Epithelial cell of proximal tubule (primary cell): ENCODE measurements around the gene KRT36. TPM values are rescaled to one million over a fixed set of nuclear protein-coding genes. Genes with fewer than 3 reads are reported as not detected.

Source experiments
- DNase-seq: peaks from one replicate; pipeline ENCODE4 v3.0.0-alpha.2; 2011; ENCODE audit warnings: low read depth
- H3K4me3 ChIP-seq: 2 replicates; pipeline ENCODE4 v1.5.1; 2011; ENCODE audit warnings: low read depth, mild to moderate bottlenecking, low read length
- total RNA-seq: library from RNA; depleted of rRNA; stranded (reverse); fragments of >200 nt; gene quantifications from 2 replicates; pipeline ENCODE4 v1.2.3, GENCODE V29; 2015
- TF ChIP-seq, protein P1 (sequence below): conservative IDR thresholded peaks from 2 replicates; pipeline ENCODE4 v1.5.1; 2012; ENCODE audit warnings: low read depth, mild to moderate bottlenecking, low read length

The KRT36 gene
- total RNA-seq, 1 donor from 2014 or later = not detected

DNA sequence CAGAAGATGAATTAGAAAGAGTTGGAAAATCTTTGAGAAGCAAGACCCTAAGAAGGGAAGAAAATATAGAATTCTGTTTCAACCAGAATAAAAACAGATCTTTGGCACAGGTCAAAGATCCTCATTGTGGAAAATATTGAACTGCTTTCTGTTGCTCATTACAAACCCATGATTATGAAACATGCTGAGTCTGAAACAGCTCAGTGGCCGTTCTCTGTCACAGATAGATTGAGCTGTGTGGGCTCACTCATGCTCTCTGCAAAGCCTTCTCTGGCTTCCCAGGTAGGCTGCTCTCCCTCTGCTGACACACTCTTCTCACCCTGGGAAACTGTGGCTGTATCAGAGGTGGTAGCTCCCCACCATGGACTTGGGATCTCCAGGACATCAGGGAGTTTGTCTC is 45.5 kb downstream of the KRT36 start:
- no peak for DNase-seq
- no peak overlapping the region for H3K4me3 ChIP-seq
- TF ChIP-seq, protein P1, sequence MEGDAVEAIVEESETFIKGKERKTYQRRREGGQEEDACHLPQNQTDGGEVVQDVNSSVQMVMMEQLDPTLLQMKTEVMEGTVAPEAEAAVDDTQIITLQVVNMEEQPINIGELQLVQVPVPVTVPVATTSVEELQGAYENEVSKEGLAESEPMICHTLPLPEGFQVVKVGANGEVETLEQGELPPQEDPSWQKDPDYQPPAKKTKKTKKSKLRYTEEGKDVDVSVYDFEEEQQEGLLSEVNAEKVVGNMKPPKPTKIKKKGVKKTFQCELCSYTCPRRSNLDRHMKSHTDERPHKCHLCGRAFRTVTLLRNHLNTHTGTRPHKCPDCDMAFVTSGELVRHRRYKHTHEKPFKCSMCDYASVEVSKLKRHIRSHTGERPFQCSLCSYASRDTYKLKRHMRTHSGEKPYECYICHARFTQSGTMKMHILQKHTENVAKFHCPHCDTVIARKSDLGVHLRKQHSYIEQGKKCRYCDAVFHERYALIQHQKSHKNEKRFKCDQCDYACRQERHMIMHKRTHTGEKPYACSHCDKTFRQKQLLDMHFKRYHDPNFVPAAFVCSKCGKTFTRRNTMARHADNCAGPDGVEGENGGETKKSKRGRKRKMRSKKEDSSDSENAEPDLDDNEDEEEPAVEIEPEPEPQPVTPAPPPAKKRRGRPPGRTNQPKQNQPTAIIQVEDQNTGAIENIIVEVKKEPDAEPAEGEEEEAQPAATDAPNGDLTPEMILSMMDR = no peak

DNA sequence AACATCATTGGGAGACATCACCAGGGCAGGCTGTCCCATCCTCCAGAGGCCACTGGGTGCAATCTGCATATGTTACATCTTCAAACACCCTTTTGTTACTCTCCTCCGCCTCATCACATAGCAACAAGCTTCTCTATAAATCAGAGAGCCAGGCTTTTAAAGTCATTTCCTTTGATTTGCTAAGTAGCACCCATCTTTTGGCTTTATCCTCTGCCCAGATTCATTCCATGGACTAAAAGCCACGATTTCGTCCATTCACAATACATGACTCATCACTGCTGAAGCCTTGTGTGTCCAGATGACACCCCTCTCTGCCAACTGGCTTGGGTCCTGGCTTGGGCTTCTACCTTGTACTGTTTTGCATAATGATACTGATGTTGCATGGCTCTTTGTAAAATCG is 47.0 kb downstream of the KRT36 start:
- TF ChIP-seq, protein P1 = no peak
- no peak for DNase-seq
- H3K4me3 ChIP-seq = no peak overlapping the region

- TF ChIP-seq, protein P1 = no peak
- no peak within 1 kb of the TSS for H3K4me3 ChIP-seq
- DNase-seq = no peak
These were observed 49.1 kb downstream of the KRT36 start, which contains the start of gene KRT38 for GRCh38 chr17:41440531-41441033. TSS of gene KRT38 (minus strand) at chr17:41440983. CDS start at chr17:41440921, 62 bp downstream.

DNA sequence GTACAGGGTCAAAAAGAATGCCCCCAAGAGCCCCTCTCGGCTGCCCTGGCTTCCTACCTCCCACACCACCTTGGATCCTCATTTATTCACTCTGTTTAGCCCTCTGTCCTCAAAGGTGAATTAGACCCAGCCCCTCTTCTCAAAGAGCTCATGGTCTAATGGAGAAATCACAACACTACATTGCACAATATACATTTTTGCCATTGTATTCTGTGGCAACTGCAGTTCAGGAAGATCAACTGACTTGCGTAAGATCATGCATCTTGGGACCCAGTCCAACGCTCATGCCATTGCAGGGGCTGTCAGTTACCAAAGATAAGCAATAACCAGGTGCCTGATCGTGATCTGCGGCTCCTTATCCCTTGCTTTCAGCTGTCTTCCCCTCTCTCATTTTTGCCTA is 50.3 kb downstream of the KRT36 start:
- no peak overlapping the region for H3K4me3 ChIP-seq
- TF ChIP-seq, protein P1 = no peak
- DNase-seq = no peak

DNA sequence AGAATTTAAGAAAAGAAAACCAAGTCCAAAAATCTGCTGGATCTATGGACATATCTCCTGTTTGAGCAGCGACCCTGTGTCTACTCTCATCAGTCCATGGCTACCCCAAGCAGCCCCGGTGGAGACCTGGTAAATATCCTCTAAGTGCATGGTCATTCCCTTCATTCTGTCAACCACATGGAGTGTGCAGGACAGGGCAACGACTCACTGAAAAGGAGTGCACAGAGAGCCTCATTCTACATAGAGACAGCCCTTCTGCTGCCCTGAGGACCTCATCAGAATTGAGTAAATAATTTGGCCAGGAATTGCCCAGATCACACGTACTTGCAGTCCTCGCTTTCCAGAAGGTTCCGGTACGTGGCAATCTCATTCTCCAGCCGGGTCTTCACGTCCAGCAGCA is 51.9 kb downstream of the KRT36 start:
- TF ChIP-seq, protein P1 = no peak
- no peak overlapping the region for H3K4me3 ChIP-seq
- no peak for DNase-seq

GRCh38 chr17:41437254-41437653 is 52.5 kb downstream of the KRT36 start:
- DNase-seq = no peak
- TF ChIP-seq, protein P1 = no peak
- H3K4me3 ChIP-seq = no peak overlapping the region

Other genes with a start within 250 kb of the KRT36 start
- gene KRTAP9-4, start 240.2 kb downstream of the KRT36 start, total RNA-seq = not detected in 2 replicates
- not detected in 2 replicates for gene KRTAP9-9, start 234.5 kb downstream of the KRT36 start, total RNA-seq
- not detected in 2 replicates for gene KRTAP9-6, start 224.5 kb downstream of the KRT36 start, total RNA-seq
- gene KRTAP9-7, start 214.2 kb downstream of the KRT36 start, total RNA-seq = not detected in 2 replicates
- not detected in 2 replicates for gene KRTAP29-1, start 187.1 kb downstream of the KRT36 start, total RNA-seq
- not detected in 2 replicates for gene KRTAP16-1, start 180.6 kb downstream of the KRT36 start, total RNA-seq
- not detected in 2 replicates for gene KRTAP17-1, start 174.2 kb downstream of the KRT36 start, total RNA-seq
- gene KRT33A, start 139.1 kb downstream of the KRT36 start, total RNA-seq = not detected in 2 replicates
- gene KRT33B, start 120.1 kb downstream of the KRT36 start, total RNA-seq = 0.29 TPM in 2 replicates
- gene KRT34, start 107.6 kb downstream of the KRT36 start, total RNA-seq = 4.2 and 15.1 TPM in 2 replicates
- not detected in 2 replicates for gene KRT31, start 92.3 kb downstream of the KRT36 start, total RNA-seq
- not detected in 2 replicates for gene KRT37, start 65.3 kb downstream of the KRT36 start, total RNA-seq
- not detected in 2 replicates for gene KRT38, start 48.9 kb downstream of the KRT36 start, total RNA-seq
- gene KRT32, start 22.5 kb downstream of the KRT36 start, total RNA-seq = not detected in 2 replicates
- gene KRT35, start 8.8 kb downstream of the KRT36 start, total RNA-seq = not detected in 2 replicates
- gene KRT13, start 15.7 kb upstream of the KRT36 start, total RNA-seq = 1.0 and 2.0 TPM in 2 replicates
- 4.6 and 15.6 TPM in 2 replicates for gene KRT15, start 29.0 kb upstream of the KRT36 start, total RNA-seq
- 1,090 and 2,137 TPM in 2 replicates for gene KRT19, start 38.4 kb upstream of the KRT36 start, total RNA-seq
- gene KRT9, start 82.1 kb upstream of the KRT36 start, total RNA-seq = not detected in 2 replicates
- gene KRT14, start 97.0 kb upstream of the KRT36 start, total RNA-seq = not detected in 2 replicates
- 2.0 and 4.3 TPM in 2 replicates for gene KRT16, start 122.9 kb upstream of the KRT36 start, total RNA-seq
- 20.8 and 88.8 TPM in 2 replicates for gene KRT17, start 134.7 kb upstream of the KRT36 start, total RNA-seq
- 59.0 and 86.7 TPM in 2 replicates for gene EIF1, start 199.0 kb upstream of the KRT36 start, total RNA-seq
- gene GAST, start 222.4 kb upstream of the KRT36 start, total RNA-seq = not detected in 2 replicates
- gene HAP1, start 244.7 kb upstream of the KRT36 start, total RNA-seq = 0.06 and 0.14 TPM in 2 replicates